Heart left ventricle (tissue), 13 donors: Measurements from ENCODE around the gene TAS2R60.

Experiments used
- POLR2A ChIP-seq, 2 donors: fragments of 450-650 bp; IDR thresholded peaks; one replicate each; pipeline ENCODE4 v1.6.1; 2017; ENCODE audit warnings: antibody characterized with exemption in 2 of 2, mild to moderate bottlenecking in 2 of 2, moderate library complexity in 2 of 2
- TF ChIP-seq, protein P1 (sequence below), 12 donors: fragments of 200-600 bp; sonication (generic) in 4 of 12; IDR thresholded peaks; one replicate each; pipeline versions ENCODE4 v1.5.0 to v1.8.0; 2018 to 2022; ENCODE audit warnings: antibody characterized with exemption in 12 of 12, mild to moderate bottlenecking in 5 of 12
- donor health status: ischemic (EF 13 %, LVEDD 7.1; RV severe dilation, severe dysfunction).
- donor health status: DM: no; HTN: yes; CAD: no.
- donor health status: DM: no; HTN: no; CAD: no.
- donor health status: ischemic (EF 25% LVEDD 6.9; RV normal size, moderate dysfunction).
- donor health status: ischemic (EF 25% LVEDD 5.7; RV mildly dilated, moderate dysfunction).
- donor health status: ischemic (EF 35%, LVEDD 5.7; RV mildly dilated, moderate dysfunction).
- donor health status: nonischemic (EF 11% LVEDD 7.7; RV severe dilation, severe dysfunction).
- donor health status: DM: yes; HTN: yes; CAD: no.
- donor health status: PGD.
- donor health status: ischemic (EF 29% LVEDD 5.4; RV normal size, mild dysfunction).
- donor health status: nonischemic (EF 23%, LVEDD 6.1; RV moderate dilation, normal function).

DNA sequence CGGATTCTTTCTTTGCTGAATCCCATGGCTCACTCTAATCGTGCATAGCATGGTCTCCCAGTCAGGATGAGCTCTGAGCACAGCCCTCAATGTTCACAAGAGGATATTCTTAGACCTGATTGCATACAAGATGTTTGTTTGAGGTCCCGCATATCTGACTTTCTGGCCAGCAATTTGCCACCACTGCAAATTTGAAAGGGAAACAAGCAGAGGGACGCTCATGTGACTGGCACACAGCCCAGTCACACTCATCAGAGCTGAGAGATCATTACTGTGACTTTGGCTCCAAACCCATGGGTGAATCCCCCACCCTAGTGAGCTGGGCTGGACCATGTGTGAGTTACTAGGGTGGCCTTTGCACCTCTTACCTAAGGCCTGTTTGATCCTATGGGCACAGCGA lies 44.3 kb downstream of the TAS2R60 start:
- TF ChIP-seq, protein P1, sequence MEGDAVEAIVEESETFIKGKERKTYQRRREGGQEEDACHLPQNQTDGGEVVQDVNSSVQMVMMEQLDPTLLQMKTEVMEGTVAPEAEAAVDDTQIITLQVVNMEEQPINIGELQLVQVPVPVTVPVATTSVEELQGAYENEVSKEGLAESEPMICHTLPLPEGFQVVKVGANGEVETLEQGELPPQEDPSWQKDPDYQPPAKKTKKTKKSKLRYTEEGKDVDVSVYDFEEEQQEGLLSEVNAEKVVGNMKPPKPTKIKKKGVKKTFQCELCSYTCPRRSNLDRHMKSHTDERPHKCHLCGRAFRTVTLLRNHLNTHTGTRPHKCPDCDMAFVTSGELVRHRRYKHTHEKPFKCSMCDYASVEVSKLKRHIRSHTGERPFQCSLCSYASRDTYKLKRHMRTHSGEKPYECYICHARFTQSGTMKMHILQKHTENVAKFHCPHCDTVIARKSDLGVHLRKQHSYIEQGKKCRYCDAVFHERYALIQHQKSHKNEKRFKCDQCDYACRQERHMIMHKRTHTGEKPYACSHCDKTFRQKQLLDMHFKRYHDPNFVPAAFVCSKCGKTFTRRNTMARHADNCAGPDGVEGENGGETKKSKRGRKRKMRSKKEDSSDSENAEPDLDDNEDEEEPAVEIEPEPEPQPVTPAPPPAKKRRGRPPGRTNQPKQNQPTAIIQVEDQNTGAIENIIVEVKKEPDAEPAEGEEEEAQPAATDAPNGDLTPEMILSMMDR (IDR thresholded peaks at IDR 0.05), result no peak
- no peak for TF ChIP-seq POLR2A (IDR thresholded peaks at IDR 0.05)
